ENCODE data around the gene TICAM1. TPM values are rescaled to one million over a fixed set of nuclear protein-coding genes. Genes with fewer than 3 reads are reported as not detected.
"Not testable (repeated sequence)": the region's sequence is repeated elsewhere in the genome, so short reads cannot be mapped to it uniquely, and the experiment has no call there.

The TICAM1 gene
- total RNA-seq, 1 experiment from 2014 or later, result 12.2 TPM

DNA sequence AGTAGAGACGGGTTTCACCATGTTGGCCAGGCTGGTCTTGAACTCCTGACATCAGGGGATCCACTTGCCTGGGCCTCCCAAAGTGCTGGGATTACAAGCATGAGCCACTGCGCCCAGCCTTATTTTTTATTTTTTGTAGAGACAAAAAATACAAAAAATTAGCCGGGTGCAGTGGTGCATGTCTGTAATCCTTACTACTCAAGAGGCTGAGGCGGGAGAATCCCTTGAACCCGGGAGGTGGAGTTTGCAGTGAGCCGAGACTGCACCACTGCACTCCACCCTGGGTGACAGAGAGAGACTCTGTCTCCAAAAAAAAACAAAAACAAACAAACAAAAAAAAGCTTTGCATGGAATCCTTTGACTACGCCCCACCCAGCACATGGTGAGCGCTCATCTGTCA, 22.0 kb upstream of the TICAM1 start:
- CTCF ChIA-PET; in situ Hi-C loops (cut with HindIII; ENCODE audit: low pct_unique_long_range_greater_than_20kb, low sequenced_read_pairs); H3K4me1 ChIP-seq (ENCODE audit: control insufficient read depth, insufficient read depth, low read length); H3K27ac ChIP-seq (ENCODE audit: low read length); DNase-seq (ENCODE audit: low read depth, low spot score); BruUV-seq (replicated peaks); H3K9me3 ChIP-seq (ENCODE audit: control insufficient read depth, insufficient read depth, low read depth, low read length); H3K4me3 ChIP-seq (ENCODE audit: low read depth in 2 of 2, low read length in 2 of 2); H3K36me3 ChIP-seq (ENCODE audit: control insufficient read depth, insufficient read depth, low read length); H3K27me3 ChIP-seq (ENCODE audit: control insufficient read depth, insufficient read depth, low read length); ATAC-seq: not testable (repeated sequence)
- POLR2A ChIA-PET, result interaction anchor here (0.7 kb wide), 1 partner anchor 309 kb away, joined by 4 read pairs; no protein-coding TSS in a partner anchor
- intact Hi-C loops (cut with micrococcal nuclease; ENCODE audit: unreplicated experiment), result loop anchor here (5.0 kb wide), 1 partner anchor 41 kb away; no protein-coding TSS in a partner anchor

- H3K27ac ChIP-seq (ENCODE audit: low read length), result no peak overlapping the region
- H3K4me3 ChIP-seq (ENCODE audit: low read depth in 2 of 2, low read length in 2 of 2), result no peak overlapping the region
- in situ Hi-C loops (cut with HindIII; ENCODE audit: low pct_unique_long_range_greater_than_20kb, low sequenced_read_pairs) (no loop called here), intact Hi-C loops (cut with micrococcal nuclease; ENCODE audit: unreplicated experiment) (loop anchor here (5.0 kb wide), 1 partner anchor 40 kb away; no protein-coding TSS in a partner anchor)
- no TSS peak for BruUV-seq (replicated peaks)
- ATAC-seq (peak; percentile 43), DNase-seq (ENCODE audit: low read depth, low spot score) (no peak)
- H3K9me3 ChIP-seq (ENCODE audit: control insufficient read depth, insufficient read depth, low read depth, low read length), result no peaks in the 10 kb centered on the region
- ChIA-PET POLR2A (no interaction called here), CTCF (interaction anchor here (0.6 to 1.2 kb wide), 2 partner anchors 41 to 43 kb away, joined by 7 to 19 read pairs; no protein-coding TSS in a partner anchor)
- H3K4me1 ChIP-seq (ENCODE audit: control insufficient read depth, insufficient read depth, low read length), result no peaks in the 10 kb centered on the region
- no peak for TF ChIP-seq CTCF (IDR thresholded peaks at IDR 0.05)
- TF ChIP-seq SIN3A (IDR thresholded peaks at IDR 0.05; ENCODE audit: borderline replicate concordance, insufficient read depth, low read depth, low read length), result no peak
- TF ChIP-seq TCF7L2 (IDR thresholded peaks at IDR 0.05; ENCODE audit: low read depth, low read length), result no peak
- TF ChIP-seq POLR2AphosphoS5 (IDR thresholded peaks at IDR 0.05; ENCODE audit: low read depth, low read length), result no peak
- TF ChIP-seq, protein P1, sequence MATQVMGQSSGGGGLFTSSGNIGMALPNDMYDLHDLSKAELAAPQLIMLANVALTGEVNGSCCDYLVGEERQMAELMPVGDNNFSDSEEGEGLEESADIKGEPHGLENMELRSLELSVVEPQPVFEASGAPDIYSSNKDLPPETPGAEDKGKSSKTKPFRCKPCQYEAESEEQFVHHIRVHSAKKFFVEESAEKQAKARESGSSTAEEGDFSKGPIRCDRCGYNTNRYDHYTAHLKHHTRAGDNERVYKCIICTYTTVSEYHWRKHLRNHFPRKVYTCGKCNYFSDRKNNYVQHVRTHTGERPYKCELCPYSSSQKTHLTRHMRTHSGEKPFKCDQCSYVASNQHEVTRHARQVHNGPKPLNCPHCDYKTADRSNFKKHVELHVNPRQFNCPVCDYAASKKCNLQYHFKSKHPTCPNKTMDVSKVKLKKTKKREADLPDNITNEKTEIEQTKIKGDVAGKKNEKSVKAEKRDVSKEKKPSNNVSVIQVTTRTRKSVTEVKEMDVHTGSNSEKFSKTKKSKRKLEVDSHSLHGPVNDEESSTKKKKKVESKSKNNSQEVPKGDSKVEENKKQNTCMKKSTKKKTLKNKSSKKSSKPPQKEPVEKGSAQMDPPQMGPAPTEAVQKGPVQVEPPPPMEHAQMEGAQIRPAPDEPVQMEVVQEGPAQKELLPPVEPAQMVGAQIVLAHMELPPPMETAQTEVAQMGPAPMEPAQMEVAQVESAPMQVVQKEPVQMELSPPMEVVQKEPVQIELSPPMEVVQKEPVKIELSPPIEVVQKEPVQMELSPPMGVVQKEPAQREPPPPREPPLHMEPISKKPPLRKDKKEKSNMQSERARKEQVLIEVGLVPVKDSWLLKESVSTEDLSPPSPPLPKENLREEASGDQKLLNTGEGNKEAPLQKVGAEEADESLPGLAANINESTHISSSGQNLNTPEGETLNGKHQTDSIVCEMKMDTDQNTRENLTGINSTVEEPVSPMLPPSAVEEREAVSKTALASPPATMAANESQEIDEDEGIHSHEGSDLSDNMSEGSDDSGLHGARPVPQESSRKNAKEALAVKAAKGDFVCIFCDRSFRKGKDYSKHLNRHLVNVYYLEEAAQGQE (IDR thresholded peaks at IDR 0.05; ENCODE audit: insufficient read depth in 1 of 2, low read depth in 2 of 2, low read length in 1 of 2), result no peak
- H3K36me3 ChIP-seq (ENCODE audit: control insufficient read depth, insufficient read depth, low read length), result 0 out of 2 replicates have a peak, but pooled peaks cover 2% of the 10 kb centered on the region
- no peaks in the 10 kb centered on the region for H3K27me3 ChIP-seq (ENCODE audit: control insufficient read depth, insufficient read depth, low read length)
Observed at GRCh38 chr19:4852484-4852883, 21.0 kb upstream of the TICAM1 start.

- Histone ChIP-seq H3K27ac (ENCODE audit: low read length) (no peak overlapping the region), H3K27me3 (ENCODE audit: control insufficient read depth, insufficient read depth, low read length) (no peaks in the 10 kb centered on the region), H3K9me3 (ENCODE audit: control insufficient read depth, insufficient read depth, low read depth, low read length) (no peaks in the 10 kb centered on the region), H3K4me3 (ENCODE audit: low read depth in 2 of 2, low read length in 2 of 2) (no peak overlapping the region), H3K4me1 (ENCODE audit: control insufficient read depth, insufficient read depth, low read length) (no peaks in the 10 kb centered on the region), H3K36me3 (ENCODE audit: control insufficient read depth, insufficient read depth, low read length) (0 out of 2 replicates have a peak, but pooled peaks cover 2% of the 10 kb centered on the region)
- TF ChIP-seq CTCF (IDR thresholded peaks at IDR 0.05) (peak; percentile 86), POLR2AphosphoS5 (IDR thresholded peaks at IDR 0.05; ENCODE audit: low read depth, low read length) (no peak)
- no peak for DNase-seq (ENCODE audit: low read depth, low spot score)
- peak; percentile 87 for ATAC-seq
- intact Hi-C loops (cut with micrococcal nuclease; ENCODE audit: unreplicated experiment) (loop anchor here (5.0 kb wide), 1 partner anchor 39 kb away; no protein-coding TSS in a partner anchor), in situ Hi-C loops (cut with HindIII; ENCODE audit: low pct_unique_long_range_greater_than_20kb, low sequenced_read_pairs) (no loop called here)
- ChIA-PET CTCF (interaction anchor here (0.6 to 1.2 kb wide), 4 partner anchors 15 to 42 kb away, joined by 3 to 19 read pairs (median 5); partner anchors contain the start of gene PLIN3), POLR2A (no interaction called here)
- BruUV-seq (replicated peaks), result no TSS peak
Observed at GRCh38 chr19:4851551-4852290, 20.2 kb upstream of the TICAM1 start.

Data from Panc1 (cell line).